HUES6 (cell line): ENCODE results near the gene PIGN.

Experiments used
- H3K27ac ChIP-seq: 2 replicates; pipeline ENCODE4 v1.7.0; 2013; ENCODE audit warnings: low read depth, mild to moderate bottlenecking, low read length, inconsistent platforms
- H3K27me3 ChIP-seq: 2 replicates; pipeline ENCODE4 v1.6.1; 2013; ENCODE audit warnings: low read length; ENCODE audit not compliant: control insufficient read depth, insufficient read depth
- H3K36me3 ChIP-seq: 2 replicates; pipeline ENCODE4 v1.6.1; 2013; ENCODE audit warnings: low read length; ENCODE audit not compliant: control insufficient read depth, insufficient read depth
- H3K4me1 ChIP-seq: 2 replicates; pipeline ENCODE4 v1.6.1; 2013; ENCODE audit warnings: low read length; ENCODE audit not compliant: control insufficient read depth, insufficient read depth
- H3K4me3 ChIP-seq: 2 replicates; pipeline ENCODE4 v1.5.1; 2013; ENCODE audit warnings: low read depth, low read length
- H3K9ac ChIP-seq: one replicate; pipeline ENCODE4 v1.6.1; 2013; ENCODE audit warnings: mild to moderate bottlenecking, low read length
- H3K9me3 ChIP-seq: 2 replicates; pipeline ENCODE4 v1.6.1; 2013; ENCODE audit warnings: low read depth, low read length; ENCODE audit not compliant: control insufficient read depth, insufficient read depth

The PIGN gene, protein sequence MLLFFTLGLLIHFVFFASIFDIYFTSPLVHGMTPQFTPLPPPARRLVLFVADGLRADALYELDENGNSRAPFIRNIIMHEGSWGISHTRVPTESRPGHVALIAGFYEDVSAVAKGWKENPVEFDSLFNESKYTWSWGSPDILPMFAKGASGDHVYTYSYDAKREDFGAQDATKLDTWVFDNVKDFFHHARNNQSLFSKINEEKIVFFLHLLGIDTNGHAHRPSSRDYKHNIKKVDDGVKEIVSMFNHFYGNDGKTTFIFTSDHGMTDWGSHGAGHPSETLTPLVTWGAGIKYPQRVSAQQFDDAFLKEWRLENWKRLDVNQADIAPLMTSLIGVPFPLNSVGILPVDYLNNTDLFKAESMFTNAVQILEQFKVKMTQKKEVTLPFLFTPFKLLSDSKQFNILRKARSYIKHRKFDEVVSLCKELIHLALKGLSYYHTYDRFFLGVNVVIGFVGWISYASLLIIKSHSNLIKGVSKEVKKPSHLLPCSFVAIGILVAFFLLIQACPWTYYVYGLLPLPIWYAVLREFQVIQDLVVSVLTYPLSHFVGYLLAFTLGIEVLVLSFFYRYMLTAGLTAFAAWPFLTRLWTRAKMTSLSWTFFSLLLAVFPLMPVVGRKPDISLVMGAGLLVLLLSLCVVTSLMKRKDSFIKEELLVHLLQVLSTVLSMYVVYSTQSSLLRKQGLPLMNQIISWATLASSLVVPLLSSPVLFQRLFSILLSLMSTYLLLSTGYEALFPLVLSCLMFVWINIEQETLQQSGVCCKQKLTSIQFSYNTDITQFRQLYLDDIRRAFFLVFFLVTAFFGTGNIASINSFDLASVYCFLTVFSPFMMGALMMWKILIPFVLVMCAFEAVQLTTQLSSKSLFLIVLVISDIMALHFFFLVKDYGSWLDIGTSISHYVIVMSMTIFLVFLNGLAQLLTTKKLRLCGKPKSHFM

DNA sequence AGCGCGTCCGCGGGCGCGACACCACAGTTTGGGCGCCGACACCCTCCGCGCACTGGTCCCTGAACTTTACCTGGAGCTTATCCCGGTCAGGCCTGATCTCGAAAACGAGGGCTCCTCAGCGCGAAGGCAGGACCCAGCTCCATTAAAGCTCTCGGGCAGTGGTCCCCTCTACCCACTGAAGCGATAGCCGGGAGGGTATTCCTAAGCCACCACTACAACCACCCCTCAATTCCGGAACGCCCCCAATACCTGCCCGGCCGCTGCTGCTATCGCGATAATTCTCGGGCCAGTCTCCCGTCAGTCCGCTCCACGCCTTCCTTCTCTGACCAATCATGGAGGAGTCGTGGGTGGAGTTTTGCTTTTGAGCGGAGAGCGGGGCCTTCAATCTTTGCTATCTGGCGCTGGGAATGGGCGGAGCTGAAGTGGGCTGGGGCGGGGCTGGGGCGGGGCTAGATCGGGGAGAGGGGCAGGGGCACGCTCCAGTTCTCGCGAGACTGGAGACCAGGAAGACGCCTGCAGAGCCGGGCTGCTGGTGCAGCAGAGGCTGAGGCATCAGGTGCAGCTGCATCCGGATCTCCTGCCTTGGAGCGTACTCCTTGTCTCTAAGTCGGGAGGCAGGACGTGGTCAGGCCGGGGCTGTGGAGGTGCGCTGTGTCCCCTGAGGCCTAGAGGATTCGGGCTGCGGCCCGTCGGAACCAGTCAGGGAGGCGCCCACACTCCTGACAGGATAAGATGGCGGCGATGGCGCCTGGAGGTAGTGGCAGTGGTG, at the start of gene PIGN, which contains the start of gene RELCH:
TSS of gene PIGN (minus strand) at position 283 of the 769 bp plus-strand sequence. CDS start 25,703 bp downstream, outside the sequence.
TSS of gene RELCH (plus strand) at position 482 of the 769 bp plus-strand sequence. CDS start at position 733, 251 bp downstream.
- H3K27me3 ChIP-seq = no peaks in the 10 kb centered on the region
- H3K4me3 ChIP-seq = peak within 1 kb of the TSS; percentile 98
- no peaks in the 10 kb centered on the region for H3K36me3 ChIP-seq
- peak within 1 kb of the TSS; percentile 96 for H3K9ac ChIP-seq
- H3K9me3 ChIP-seq = no peaks in the 10 kb centered on the region
- peak within 1 kb of the TSS; percentile 83; the same call in 1 of the 2 replicates for H3K27ac ChIP-seq
- no peaks in the 10 kb centered on the region for H3K4me1 ChIP-seq

DNA sequence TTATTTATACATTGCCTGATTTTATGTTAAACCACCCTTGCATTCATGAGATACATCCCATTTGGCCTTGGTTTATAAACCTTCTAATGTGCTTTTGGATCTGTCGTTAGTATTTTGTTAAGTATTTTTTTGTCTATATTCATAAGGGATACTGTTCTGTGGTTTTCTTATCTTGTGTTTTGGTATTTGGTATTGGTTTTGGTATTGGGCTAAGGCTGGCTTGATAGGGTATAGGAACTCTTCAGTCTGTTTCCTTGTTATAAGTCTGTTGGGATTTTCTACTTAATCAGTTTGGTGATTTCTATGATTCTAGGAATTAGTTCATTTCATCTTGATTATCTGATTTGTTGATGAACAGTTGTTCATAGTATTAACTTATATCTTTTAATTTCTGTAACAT, 49.4 kb upstream of the PIGN start:
- Histone ChIP-seq H3K9ac (no peak overlapping the region), H3K36me3 (peaks cover 26% of the 10 kb centered on the region), H3K27ac (no peak overlapping the region), H3K4me1 (no peaks in the 10 kb centered on the region), H3K9me3 (peaks cover 7% of the 10 kb centered on the region; the same call in 1 of the 2 replicates), H3K27me3 (no peaks in the 10 kb centered on the region), H3K4me3 (no peak overlapping the region)

- peaks cover 65% of the 10 kb centered on the region for H3K36me3 ChIP-seq
Measured at GRCh38 chr18:62226047-62226446, 39.2 kb upstream of the PIGN start.

GRCh38 chr18:62224229-62224628, 37.4 kb upstream of the PIGN start:
- Histone ChIP-seq H3K9me3 (peaks cover 5% of the 10 kb centered on the region; the same call in 1 of the 2 replicates), H3K36me3 (peaks cover 54% of the 10 kb centered on the region), H3K4me3 (no peak overlapping the region), H3K27me3 (no peaks in the 10 kb centered on the region), H3K4me1 (no peaks in the 10 kb centered on the region), H3K27ac (no peak overlapping the region), H3K9ac (no peak overlapping the region)

More at GRCh38 chr18:62226047-62226446, 39.2 kb upstream of the PIGN start:
- H3K4me1 ChIP-seq = no peaks in the 10 kb centered on the region
- no peak overlapping the region for H3K4me3 ChIP-seq
- H3K27me3 ChIP-seq = no peaks in the 10 kb centered on the region
- H3K27ac ChIP-seq = no peak overlapping the region
- H3K9ac ChIP-seq = no peak overlapping the region
- H3K9me3 ChIP-seq = peaks cover 5% of the 10 kb centered on the region; the same call in 1 of the 2 replicates

- Histone ChIP-seq H3K36me3 (peaks cover 25% of the 10 kb centered on the region), H3K9me3 (no peaks in the 10 kb centered on the region; the same call in 1 of the 2 replicates), H3K4me3 (no peak overlapping the region), H3K4me1 (no peaks in the 10 kb centered on the region), H3K9ac (no peak overlapping the region), H3K27ac (no peak overlapping the region), H3K27me3 (no peaks in the 10 kb centered on the region)
Measured at GRCh38 chr18:62214790-62215189, 27.9 kb upstream of the PIGN start.

DNA sequence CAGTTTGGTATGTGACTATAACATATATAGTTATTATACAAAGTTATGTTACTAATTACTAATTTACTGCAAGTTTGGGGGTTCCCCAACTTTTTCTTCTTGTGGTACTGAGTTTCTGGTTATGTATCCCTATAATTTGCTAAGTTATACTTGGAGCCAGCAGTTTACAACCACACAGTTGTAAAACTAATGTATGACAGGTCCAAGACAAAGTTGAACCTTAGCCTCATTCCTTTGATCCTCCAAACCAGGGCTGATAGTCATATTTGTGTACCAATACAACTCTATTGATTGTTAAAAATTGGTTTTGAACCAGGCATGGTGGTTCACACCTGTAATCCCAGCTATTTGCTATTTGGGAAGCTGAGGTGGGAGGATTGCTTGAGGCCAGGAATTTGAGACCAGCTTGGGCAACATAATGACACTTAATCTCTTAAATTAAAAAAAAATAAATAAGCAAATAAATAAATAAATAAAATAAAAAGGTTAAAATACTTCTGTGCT, 24.5 kb upstream of the PIGN start:
- no peak overlapping the region for H3K4me3 ChIP-seq
- H3K9me3 ChIP-seq = no peaks in the 10 kb centered on the region; the same call in 1 of the 2 replicates
- peaks cover 23% of the 10 kb centered on the region for H3K36me3 ChIP-seq
- H3K4me1 ChIP-seq = no peaks in the 10 kb centered on the region
- H3K27me3 ChIP-seq = no peaks in the 10 kb centered on the region
- H3K27ac ChIP-seq = no peak overlapping the region
- H3K9ac ChIP-seq = no peak overlapping the region

DNA sequence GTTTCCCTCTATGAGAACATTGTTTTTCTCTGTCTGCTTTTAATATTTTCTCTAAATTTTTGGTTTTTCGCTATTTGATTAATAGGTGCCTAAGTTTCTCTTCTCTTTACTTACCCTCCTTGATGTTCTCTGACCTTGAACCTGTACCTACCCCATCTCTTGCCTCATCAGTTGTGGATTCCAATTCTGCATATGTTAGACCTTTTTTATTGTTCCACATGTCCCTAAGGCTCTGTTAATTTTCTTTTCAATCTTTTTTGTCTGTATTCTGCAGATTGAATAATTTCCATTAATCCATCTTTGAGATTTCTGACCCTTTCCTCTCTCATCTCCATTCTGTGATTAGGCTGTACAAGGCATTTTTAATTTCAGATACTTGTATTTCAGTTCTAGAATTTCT, 23.3 kb upstream of the PIGN start:
- no peaks in the 10 kb centered on the region for H3K4me1 ChIP-seq
- H3K27me3 ChIP-seq = no peaks in the 10 kb centered on the region
- H3K9ac ChIP-seq = no peak overlapping the region
- no peak overlapping the region for H3K27ac ChIP-seq
- no peak overlapping the region for H3K4me3 ChIP-seq
- no peaks in the 10 kb centered on the region; the same call in 1 of the 2 replicates for H3K9me3 ChIP-seq
- H3K36me3 ChIP-seq = peaks cover 19% of the 10 kb centered on the region

DNA sequence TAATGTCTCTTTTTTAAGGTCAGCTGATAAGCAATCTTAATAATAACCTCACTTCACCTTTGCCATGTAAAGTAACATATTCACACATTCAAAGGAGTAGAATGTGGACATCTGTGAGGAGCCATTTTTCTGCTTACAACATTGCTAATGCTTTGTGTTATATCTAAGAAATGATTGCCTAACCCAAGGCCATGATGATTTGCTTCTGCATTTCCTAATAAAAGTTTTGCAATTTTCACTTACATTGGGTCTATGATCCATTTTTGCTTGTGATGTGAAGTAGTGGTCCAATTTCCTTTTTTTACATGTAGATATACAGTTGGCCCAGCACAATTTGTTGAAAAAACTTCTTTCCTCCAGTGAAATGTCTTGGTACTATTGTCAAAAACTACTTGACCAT, 22.2 kb upstream of the PIGN start:
- no peak overlapping the region for H3K27ac ChIP-seq
- no peaks in the 10 kb centered on the region; the same call in 1 of the 2 replicates for H3K9me3 ChIP-seq
- H3K4me3 ChIP-seq = no peak overlapping the region
- no peaks in the 10 kb centered on the region for H3K27me3 ChIP-seq
- no peak overlapping the region for H3K9ac ChIP-seq
- no peaks in the 10 kb centered on the region for H3K4me1 ChIP-seq
- H3K36me3 ChIP-seq = peaks cover 11% of the 10 kb centered on the region

DNA sequence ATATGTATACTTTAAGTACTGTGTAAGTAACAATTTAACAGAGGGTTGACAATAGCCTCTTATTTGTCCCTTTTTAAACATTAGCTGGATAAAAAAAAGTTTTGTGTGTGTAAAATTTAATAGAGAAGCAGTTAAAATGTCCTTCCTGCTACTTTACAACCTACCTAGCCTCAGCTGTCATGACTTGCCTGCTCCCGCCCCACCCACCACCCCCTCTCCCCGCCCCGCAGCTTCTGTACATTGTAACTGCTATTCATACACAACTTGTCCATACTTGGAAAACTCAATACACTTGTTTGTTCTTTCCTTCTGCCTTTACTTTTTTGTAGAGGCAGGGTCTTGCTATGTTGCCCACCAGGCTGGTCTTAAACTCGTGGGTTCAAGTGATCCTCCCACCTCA, 19.7 kb upstream of the PIGN start:
- H3K4me3 ChIP-seq = no peak overlapping the region
- no peak overlapping the region for H3K27ac ChIP-seq
- no peaks in the 10 kb centered on the region for H3K27me3 ChIP-seq
- no peak overlapping the region for H3K9ac ChIP-seq
- no peaks in the 10 kb centered on the region for H3K4me1 ChIP-seq
- H3K9me3 ChIP-seq = no peaks in the 10 kb centered on the region; the same call in 1 of the 2 replicates
- H3K36me3 ChIP-seq = no peaks in the 10 kb centered on the region

GRCh38 chr18:62205824-62206223, 19.0 kb upstream of the PIGN start:
- no peak overlapping the region for H3K4me3 ChIP-seq
- no peak overlapping the region for H3K27ac ChIP-seq
- H3K27me3 ChIP-seq = no peaks in the 10 kb centered on the region
- no peak overlapping the region for H3K9ac ChIP-seq
- no peaks in the 10 kb centered on the region for H3K4me1 ChIP-seq
- H3K36me3 ChIP-seq = no peaks in the 10 kb centered on the region
- no peaks in the 10 kb centered on the region; the same call in 1 of the 2 replicates for H3K9me3 ChIP-seq
